Bone marrow (tissue), 2 donors: ENCODE results near the gene CCT6A.
"Not testable (repeated sequence)": the region's sequence is repeated elsewhere in the genome, so short reads cannot be mapped to it uniquely, and the experiment has no call there.

Source experiments
- DNase-seq, 2 donors: peaks; one replicate each; lab custom pipeline; 2025; lab: John Stamatoyannopoulos, UW

CCT6A gene

DNA sequence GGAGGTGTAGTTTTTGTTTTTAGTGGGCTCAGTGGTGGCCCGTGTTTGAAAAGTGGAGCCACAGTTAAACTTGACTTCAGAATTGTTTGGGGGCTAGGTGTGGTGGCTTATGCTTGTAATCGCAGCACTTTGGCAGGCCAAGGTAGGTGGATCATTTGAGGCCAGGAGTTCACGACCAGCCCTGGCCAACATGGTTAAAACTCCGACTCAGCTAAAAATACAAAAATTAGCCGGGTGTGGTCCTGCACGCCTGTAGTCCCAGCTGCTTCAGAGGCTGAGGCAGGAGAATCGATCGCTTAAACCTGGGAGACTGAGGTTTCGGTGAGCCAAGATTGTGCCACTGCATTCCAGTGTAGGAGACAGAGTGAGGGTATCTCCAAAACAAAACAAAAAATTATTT is 1.8 kb downstream of the CCT6A start:
- no peak for DNase-seq

DNA sequence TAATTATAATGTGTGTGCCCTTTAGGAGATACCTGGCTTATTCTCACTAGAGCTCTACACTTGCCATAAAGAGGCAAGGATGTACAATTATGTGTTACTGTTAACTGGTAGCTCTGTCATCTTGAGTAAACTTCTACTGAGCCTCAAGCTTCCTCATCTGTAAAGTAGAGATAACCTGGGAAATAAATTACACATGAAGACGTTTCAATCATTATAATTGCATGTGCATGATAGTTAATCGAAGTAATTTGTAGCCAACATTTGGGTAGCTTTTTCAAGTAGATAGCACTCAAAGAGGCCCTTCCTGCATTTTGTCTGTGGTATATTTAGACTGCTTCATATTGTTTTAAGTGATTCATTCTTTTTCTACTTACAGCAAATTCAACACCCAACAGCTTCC is 2.4 kb downstream of the CCT6A start:
- no peak for DNase-seq

DNA sequence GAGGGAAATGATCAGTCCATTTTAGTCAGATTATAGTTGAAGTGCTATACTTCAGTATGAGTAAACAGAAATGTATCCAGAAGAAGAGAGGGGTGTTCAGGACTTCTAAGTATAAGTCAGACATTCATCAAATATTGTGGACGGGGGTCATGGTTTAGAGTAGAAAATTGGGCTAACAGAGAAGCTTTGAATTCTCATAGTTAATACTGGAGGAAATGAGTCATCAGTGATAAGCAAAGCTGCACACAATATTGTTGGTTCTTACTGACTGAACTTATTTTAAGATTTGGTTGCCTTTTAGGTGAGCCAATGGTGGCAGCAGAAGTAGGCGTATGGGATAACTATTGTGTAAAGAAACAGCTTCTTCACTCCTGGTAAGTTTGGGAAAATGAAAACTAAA is 10.8 kb downstream of the CCT6A start:
- DNase-seq: peak in 1 of 2 donors; percentile 8

DNA sequence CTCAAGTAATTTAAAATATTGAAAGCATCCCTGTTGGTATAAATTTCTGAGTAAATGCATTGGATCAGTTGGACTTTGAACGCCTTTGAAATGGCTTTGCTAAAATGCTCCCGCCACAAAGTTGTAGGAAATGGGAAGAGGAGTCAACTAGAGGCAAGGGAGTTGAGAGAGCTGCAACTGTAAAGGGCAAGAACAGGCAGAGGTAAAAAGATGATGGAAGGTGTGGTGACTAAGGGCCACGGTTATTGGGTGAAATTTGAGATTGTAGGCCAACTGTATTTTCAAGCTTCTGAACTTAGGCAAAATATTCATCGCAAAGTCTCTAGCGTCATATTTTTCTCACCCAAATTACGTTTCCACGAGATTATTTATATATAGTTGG is 11.9 kb downstream of the CCT6A start:
- no peak for DNase-seq

DNA sequence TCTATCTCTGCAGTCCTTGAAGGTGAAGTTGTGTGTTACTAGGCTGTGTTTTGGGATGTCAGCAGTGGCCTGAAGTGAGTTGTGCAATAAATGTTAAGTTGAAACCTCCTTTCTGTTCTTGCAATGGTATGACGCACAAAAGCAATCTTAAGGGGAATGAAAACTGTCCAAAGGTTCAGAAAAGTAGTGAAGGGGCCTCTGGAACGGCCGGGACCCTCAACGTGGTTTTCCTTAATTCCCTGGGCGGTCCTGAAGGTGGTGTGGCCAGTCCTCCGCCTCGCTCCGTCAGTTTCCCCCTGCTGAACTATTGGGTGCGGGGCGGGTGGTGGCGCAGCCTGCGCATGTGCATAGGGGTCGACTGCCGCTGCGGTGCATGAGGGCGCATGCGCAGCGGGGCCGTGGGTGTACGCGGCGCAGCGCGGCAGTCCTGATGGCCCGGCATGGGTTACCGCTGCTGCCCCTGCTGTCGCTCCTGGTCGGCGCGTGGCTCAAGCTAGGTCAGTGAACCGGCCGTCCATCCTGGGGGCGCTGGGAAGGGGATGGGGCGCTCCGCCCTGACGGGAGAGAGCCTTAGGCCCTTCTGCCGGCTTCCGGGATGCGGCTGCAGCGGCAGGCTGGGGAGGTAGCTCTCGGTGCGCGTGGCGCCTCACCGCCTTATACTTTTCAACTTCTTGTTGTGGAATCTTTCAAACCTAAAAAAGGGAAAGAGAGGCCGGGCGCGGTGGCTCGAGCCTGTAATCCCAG is 12.5 kb downstream of the CCT6A start, which contains the start of gene SUMF2:
SUMF2 (plus strand) TSS at position 405 of the 744 bp plus-strand sequence; CDS start at position 431, 26 bp downstream.
- DNase-seq: peak; percentile 69 to 90

DNA sequence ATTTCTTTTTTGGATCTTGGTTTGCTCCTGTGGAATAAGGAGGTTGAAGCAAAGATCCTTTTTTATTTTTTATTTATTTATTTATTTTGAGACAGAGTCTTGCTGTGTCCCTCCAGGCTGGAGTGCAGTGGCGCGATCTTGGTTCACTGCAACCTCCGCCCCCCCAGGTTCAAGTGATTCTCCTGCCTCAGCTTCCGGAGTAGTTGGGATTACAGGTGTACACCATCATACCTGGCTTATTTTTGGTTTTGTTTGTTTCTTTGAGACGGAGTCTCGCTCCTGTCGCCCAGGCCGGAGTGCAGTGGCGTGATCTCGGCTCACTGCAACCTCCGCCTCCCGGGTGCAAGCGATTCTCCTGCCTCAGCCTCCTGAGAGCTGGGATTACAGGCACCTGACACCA is 14.8 kb downstream of the CCT6A start:
- not testable (repeated sequence) for DNase-seq

DNA sequence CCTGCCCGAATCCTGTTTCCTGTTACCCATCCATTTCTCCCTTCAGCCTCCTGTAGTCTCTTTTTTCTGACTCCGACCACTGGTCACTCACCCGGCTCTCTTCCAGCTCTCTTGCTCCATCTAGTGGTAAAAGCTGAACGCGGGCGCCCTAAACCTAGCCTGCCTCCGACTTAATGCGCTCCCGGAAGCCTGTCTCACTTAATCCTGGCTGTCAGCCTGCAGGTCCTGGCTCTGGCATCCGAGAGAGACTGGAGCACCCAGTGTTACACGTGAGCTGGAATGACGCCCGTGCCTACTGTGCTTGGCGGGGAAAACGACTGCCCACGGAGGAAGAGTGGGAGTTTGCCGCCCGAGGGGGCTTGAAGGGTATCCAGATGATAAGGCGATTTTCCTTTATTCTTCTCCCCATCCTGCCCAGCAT is 22.8 kb downstream of the CCT6A start:
- DNase-seq: peak; percentile 47 to 75

DNA sequence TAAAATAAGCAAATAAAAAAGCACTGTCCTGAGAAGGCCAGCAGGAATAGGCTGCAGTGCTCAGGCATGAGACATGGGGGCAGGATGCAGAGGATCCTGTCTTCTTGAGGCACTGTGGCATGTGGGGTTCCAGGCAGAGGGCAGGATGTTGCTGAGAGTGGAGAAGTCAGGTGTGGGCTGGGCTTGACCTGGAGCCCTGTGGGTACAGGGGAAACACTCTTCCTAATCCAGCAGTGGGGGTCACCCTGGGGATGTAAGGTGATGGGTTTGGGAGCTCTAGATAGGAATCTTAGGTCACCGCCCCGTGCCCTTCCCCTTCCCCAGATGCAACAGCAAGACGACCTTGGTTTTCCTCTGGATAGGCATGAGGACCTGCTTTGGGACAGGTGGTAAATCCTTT is 26.1 kb downstream of the CCT6A start:
- DNase-seq: no peak

DNA sequence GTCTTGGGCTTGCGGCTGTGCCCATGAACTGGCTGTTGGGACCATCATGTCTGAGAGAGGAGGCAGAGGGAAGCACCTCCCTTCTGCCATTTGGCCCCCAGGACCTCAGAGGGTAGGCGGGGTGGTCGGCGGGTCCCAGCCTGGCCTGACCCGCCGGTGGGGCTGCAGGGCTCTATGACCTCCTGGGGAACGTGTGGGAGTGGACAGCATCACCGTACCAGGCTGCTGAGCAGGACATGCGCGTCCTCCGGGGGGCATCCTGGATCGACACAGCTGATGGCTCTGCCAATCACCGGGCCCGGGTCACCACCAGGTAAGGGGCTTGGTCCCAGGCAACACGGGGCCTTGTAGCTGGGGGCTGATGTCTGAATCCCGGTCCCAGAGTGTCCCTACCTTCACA is 26.6 kb downstream of the CCT6A start:
- DNase-seq: no peak

DNA sequence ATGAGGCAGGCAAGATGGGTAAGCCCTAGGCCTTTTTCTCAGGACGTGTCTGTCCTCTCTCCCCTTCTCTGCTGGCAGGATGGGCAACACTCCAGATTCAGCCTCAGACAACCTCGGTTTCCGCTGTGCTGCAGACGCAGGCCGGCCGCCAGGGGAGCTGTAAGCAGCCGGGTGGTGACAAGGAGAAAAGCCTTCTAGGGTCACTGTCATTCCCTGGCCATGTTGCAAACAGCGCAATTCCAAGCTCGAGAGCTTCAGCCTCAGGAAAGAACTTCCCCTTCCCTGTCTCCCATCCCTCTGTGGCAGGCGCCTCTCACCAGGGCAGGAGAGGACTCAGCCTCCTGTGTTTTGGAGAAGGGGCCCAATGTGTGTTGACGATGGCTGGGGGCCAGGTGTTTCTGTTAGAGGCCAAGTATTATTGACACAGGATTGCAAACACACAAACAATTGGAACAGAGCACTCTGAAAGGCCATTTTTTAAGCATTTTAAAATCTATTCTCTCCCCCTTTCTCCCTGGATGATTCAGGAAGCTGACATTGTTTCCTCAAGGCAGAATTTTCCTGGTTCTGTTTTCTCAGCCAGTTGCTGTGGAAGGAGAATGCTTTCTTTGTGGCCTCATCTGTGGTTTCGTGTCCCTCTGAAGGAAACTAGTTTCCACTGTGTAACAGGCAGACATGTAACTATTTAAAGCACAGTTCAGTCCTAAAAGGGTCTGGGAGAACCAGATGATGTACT is 28.1 kb downstream of the CCT6A start:
- DNase-seq: no peak

DNA sequence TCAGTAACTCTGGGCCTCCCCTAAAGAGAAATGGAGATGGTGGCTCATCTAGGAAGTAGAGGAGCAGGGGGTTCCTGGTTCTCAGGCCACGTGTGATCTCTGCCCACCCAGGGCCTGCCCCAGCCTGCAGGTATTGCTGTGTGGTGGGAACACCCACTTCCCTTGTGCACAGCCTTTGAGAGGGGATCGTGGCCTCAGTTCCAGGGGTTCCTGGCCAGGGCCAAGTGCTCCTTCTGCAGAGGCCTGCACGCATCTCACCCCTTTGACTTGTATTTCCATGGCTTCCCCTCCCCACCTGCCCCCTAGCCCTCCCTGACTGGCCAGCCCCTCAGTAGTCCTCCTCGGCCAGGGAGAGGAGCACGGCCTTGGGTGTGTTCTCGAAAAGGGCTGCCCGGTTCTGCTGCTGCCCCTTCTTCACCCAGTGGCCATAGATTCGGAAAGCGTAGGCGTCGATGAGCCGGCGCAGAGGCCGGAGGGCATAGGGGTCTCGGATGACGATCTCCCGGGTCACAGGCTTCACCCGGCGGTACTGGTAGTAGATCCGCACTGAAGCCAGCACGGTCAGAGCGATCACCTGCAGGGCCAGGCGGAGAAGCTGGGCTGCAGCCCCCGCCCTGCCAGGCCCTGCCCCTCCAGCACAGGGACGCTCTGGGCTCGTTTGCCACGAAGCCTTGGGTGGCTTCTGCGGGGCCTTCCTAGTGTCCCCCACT is 29.3 kb downstream of the CCT6A start:
- DNase-seq: not testable (repeated sequence)

DNA sequence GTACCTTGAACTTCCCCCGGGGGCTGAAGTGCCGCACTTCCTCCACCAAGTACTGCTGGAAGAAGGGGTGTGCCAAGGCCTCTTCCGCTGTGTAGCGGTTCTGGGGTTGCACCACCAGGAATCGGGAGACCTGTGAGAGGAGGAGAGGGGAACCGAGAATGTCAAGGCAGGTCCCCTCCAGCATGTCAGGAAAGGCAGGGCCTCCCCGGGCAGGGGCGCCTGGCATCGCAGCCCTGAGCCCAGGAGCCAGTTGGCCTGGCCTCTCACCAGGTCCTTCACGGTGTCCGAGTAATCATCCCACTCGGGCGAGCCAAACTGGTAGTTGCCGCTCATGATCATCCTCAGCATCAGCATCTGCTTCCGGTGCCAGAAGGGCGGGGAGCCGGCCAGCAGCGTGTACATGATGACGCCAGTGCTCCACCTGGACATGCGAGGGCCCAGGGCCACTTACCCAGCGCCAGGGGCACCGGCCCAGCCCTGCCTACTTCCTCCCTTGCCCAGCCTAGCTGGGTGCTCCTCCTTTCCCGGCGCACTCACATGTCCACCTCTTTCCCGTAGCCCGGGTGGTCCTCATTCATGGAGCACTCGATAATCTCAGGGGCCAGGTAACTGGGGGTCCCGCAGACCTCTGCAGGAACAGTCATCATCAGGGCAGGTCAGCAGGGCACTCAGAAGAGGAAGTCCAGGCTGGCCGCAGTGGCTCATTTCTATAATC is 30.2 kb downstream of the CCT6A start:
- DNase-seq: no peak

DNA sequence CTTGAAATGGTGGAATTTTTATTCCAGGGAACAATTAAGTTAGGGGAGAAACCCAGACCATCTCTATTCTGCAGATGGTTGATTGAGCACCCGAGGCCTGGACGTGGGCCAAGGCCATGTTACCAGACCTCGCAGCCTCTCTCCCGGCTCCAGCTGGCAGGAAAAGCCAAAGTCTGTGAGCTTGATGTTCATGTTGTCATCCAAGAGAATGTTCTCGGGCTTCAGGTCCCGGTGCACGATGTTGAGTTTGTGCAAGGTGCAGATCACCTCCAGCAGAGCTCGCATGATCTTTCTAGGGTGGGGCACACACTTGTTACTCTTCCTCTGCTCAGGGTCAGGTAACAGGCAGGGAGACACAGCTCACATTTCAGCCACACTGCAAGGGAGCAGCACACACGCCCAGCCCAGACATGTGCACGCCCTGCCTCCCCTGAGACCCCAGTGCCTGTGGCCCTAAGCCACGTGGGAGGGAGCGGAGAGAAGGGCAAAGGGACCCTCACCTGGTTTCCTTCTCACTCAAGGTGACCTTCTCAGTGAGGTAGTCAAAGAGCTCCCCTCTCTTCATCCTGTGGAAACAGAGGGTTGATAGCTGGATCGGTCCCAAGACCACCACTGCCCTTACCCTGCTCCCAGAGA is 31.7 kb downstream of the CCT6A start:
- DNase-seq: no peak

DNA sequence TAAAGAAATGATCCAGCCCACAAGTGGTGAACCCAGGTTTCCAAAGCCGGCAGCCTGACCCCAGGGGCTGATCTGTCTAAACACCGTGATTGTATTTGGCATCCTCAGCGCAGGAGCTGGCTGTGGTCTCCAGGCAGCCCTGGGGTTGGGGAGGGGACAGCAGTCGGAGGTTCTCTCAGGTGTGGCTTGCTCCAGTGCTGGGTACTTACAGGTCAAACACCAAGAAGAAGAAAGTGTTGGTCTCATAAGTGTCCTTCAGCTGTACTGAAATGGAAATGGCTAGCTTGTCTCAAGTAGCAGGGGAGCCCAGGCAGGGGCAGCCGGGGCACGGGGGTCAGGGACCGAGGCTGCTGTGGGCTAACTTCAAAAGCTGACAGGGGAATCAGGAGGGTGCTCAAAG is 35.2 kb downstream of the CCT6A start:
- DNase-seq: no peak

DNA sequence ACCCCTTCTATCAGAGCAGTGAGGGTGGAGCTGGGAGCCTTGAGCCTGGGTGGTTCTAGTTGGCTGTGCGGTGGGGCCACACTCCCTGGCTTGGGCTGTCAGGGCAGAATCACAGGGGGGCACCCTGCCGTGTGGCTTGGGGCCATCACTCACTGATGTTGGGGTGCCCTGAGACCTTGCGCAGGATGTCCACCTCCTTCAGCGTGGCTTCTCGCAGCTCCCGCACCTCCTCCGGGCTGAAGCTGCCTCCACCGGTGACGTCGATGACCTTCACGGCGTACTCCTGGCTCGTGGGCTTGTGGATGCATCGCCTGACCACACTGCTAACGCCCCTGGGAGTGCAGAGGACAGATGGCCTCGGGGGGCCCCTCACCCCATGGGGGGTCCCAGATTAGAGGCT is 35.9 kb downstream of the CCT6A start:
- no peak for DNase-seq

DNA sequence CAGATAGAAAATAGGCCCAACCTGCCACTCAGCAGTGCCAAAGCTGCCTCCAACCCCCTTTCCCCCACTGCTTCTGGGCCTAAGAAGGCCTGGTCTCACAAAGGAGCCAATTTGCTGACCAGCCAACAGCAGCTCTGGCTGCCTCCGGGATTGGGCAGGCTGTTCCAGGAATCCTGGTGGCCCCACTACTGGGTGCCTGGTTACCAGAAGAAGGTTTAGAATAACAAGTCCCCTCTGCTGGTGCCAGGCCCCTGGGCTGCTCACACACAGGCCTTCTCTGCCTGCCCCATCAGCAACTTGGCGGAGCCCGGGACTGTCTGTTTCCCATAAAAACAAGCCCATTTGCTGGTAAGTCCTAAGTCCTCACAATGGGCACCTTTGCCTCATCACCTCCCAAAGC is 40.0 kb downstream of the CCT6A start:
- DNase-seq: no peak

DNA sequence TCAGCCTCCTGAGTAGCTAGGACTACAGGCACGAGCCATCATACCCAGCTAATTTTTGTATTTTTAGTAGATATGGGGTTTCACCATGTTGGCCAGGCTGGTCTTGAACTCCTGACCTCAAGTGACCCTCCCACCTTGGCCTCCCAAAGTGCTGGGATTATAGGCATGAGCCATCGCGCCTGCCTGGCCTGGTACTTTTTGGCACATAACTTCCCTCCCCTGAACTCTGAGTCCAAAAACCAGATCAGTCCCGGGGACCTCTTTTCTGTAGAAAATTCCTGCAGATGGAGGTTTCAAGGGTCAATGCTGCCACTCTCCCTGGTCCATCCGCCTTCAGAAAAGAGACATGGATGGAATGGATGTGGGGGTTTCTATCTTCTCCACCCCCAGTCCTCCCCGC is 40.8 kb downstream of the CCT6A start:
- not testable (repeated sequence) for DNase-seq

DNA sequence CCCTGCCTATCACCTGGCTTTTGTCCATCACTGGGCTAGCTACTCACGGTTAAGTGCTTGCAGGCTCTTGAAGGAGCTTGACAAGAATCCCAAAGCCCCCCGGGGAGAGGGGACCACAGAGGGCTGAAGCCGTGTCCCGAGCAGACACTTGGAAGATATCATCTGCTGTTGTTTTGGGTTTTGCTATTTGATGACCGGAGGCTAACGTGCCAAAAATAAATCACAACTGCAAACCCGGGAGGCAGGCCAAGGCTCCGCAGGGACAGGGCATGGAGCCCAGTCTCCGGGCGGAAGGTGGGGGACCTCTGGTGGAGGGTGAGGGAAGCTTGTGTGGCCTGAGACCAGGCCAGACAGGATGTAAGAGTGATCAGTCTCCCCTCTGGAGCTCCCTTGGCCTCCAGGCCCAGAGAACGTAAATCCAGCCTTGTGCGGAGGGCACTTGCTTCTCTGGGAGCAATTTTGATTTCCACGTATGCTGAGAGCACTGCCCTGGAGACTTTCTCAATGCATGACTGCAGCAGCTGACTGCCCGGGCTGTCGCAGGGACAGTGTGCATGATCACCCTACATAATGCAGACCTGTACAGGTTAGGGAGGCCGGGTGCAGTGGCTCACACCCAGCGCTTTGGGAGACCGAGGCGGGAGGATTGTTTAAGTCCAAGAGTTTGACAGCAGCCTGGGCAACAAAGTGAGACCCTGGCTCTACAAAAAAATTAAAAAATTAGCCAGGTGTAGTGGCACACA is 41.4 kb downstream of the CCT6A start, which contains the start of gene PHKG1:
PHKG1 (minus strand) TSS at position 164 of the 743 bp plus-strand sequence. CDS start 4,011 bp downstream, outside the sequence.
- no peak for DNase-seq

DNA sequence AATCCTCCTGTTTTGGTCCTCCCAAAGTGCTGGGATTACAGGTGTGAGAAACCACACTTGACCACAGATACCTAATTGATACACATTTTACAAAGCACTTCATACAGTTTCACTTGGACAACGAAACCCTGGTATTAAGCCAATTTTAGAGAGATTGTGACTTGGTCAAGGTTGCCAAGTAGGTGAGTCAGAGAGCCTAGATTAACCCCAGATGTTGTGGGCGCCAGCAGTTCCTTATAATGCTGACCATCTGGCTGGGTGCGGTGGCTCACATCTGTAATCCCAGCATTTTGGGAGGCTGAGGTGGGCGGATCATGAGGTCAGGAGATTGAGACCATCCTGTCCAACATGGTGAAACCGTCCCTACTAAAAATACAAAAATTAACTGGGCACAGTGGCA is 46.1 kb downstream of the CCT6A start:
- DNase-seq: no peak

DNA sequence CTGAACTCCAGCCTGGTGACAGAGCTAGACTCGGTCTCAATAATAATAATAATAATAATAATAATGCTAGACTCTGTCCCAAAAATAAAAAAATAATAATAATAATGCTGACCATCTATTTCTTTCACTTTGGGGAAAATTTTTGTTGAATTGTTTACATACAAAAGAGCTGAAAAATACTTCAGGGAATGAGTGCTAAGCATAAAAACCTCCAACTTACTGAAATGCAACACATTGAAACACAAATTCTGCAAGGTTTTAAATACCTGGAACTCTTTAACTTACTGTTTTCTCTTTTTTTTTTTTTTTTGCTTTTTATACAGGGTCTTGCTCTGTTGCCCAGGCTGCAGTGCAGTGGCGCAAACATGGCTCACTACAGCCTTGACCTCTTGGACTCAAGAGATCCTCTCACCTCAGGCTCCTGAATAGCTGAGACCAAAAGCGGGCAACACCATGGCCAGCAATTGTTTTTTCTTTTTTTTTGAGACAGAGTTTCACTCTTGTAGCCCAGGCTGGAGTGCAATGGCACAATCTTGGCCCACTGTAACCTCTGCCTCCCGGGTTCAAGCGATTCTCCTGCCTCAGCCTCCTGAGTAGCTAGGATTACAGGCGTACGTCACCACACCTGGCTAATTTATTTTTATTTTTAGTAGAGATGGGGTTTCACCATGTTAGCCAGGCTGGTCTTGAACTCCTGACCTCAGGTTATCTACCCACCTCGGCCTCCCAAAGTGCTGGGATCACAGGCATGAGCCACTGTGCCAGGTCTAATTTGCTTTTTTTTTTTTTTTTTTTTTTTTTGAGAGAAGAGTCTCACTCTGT is 46.8 kb downstream of the CCT6A start:
- DNase-seq: not testable (repeated sequence)
